Endothelial cell of umbilical vein (primary cell): Measurements from ENCODE around the gene KRT17. TPM values are rescaled to one million over a fixed set of nuclear protein-coding genes. Genes with fewer than 3 reads are reported as not detected.

Experiments used
- BruUV-seq: library from RNA; stranded (reverse); fragments of 400-500 nt; replicated peaks from 2 replicates; lab custom pipeline; 2021; lab: Mats Ljungman, UMichigan
- CTCF ChIA-PET: fragments of 300-600, 350-600 bp; sonication (Branson Sonifier 250); formaldehyde crosslinking; loops from one replicate; lab custom pipeline; 2021; ENCODE audit warnings: antibody characterized with exemption, inconsistent platforms; lab: Charles Lee
- POLR2A ChIA-PET: fragments of 300-600, 350-600 bp; sonication (Branson Sonifier 250); formaldehyde crosslinking; loops from one replicate; lab custom pipeline; 2021; ENCODE audit warnings: antibody characterized with exemption, inconsistent platforms; lab: Charles Lee
- DNase-seq: peaks from one replicate; pipeline ENCODE4 v3.0.0-alpha.2; 2011; ENCODE audit warnings: low read depth, low spot score
- FAIRE-seq: peaks from 2 replicates; lab custom pipeline; 2011; peaks lifted over from hg19 to GRCh38; lab: Jason Lieb, UNC
- H2AFZ ChIP-seq: 2 replicates; pipeline ENCODE4 v1.6.0; 2012; ENCODE audit warnings: low read depth, low read length, control low read depth, inconsistent platforms
- H3K27ac ChIP-seq: 2 replicates; pipeline ENCODE4 v1.5.1; 2011; ENCODE audit warnings: low read depth, mild to moderate bottlenecking, control low read depth, low read length, moderate library complexity; ENCODE audit not compliant: insufficient read depth
- H3K27me3 ChIP-seq, 2 experiments: 2 replicates each; pipeline versions ENCODE4 v1.6.0 to v1.6.1; 2011; ENCODE audit warnings: low read length in 2 of 2, mixed read lengths in 1 of 2; ENCODE audit not compliant: control insufficient read depth in 2 of 2, insufficient read depth in 2 of 2
- H3K36me3 ChIP-seq, 2 experiments: 2 replicates in 1 of 2; 3 replicates in 1 of 2; pipeline ENCODE4 v1.5.1; 2011; ENCODE audit warnings: low read length in 2 of 2, mild to moderate bottlenecking in 1 of 2, moderate library complexity in 1 of 2; ENCODE audit not compliant: control insufficient read depth in 2 of 2, insufficient read depth in 2 of 2; ENCODE audit errors: extremely low read depth in 1 of 2
- H3K4me1 ChIP-seq: 3 replicates; pipeline ENCODE4 v1.5.1; 2011; ENCODE audit warnings: mild to moderate bottlenecking, low read length; ENCODE audit not compliant: control insufficient read depth, insufficient read depth; ENCODE audit errors: extremely low read depth
- H3K4me2 ChIP-seq: 2 replicates; pipeline ENCODE4 v1.6.1; 2011; ENCODE audit warnings: low read length, control low read depth, mixed read lengths; ENCODE audit not compliant: insufficient read depth
- H3K4me3 ChIP-seq, 3 experiments: fragments of 200-600 bp in 1 of 3; sonication (generic), shearing (Covaris generic) in 1 of 3; replicated peaks in 1 of 3; 2 replicates each; pipeline ENCODE4 v1.5.1; 2011 to 2016; ENCODE audit warnings: control low read depth in 3 of 3, low read length in 3 of 3, mild to moderate bottlenecking in 2 of 3, inconsistent platforms in 1 of 3, low read depth in 1 of 3, moderate library complexity in 1 of 3; ENCODE audit not compliant: insufficient read depth in 1 of 3
- H3K79me2 ChIP-seq: 2 replicates; pipeline ENCODE4 v1.6.0; 2012; ENCODE audit warnings: low read length, inconsistent platforms; ENCODE audit not compliant: control insufficient read depth, insufficient read depth
- H3K9ac ChIP-seq: replicated peaks from 2 replicates; pipeline ENCODE3; 2011; ENCODE audit warnings: low read length, control low read depth; ENCODE audit not compliant: insufficient read depth; ENCODE audit errors: extremely low read depth
- H3K9me1 ChIP-seq: replicated peaks from 3 replicates; pipeline ENCODE4 v1.6.0; 2011; ENCODE audit warnings: mild to moderate bottlenecking, low read length; ENCODE audit not compliant: control insufficient read depth, insufficient read depth; ENCODE audit errors: extremely low read depth
- H3K9me3 ChIP-seq: replicated peaks from 2 replicates; pipeline ENCODE4 v1.5.1; 2012; ENCODE audit warnings: low read length, inconsistent platforms; ENCODE audit not compliant: control insufficient read depth, insufficient read depth
- H4K20me1 ChIP-seq: replicated peaks from 2 replicates; pipeline ENCODE3; 2011; ENCODE audit warnings: mild to moderate bottlenecking, low read length; ENCODE audit not compliant: control insufficient read depth, insufficient read depth; ENCODE audit errors: extremely low read depth
- EZH2 ChIP-seq: IDR thresholded peaks from 2 replicates; pipeline ENCODE4 v1.6.1; 2012; ENCODE audit warnings: borderline replicate concordance, low read depth, mild to moderate bottlenecking, moderate library complexity, low read length, inconsistent platforms; ENCODE audit not compliant: severe bottlenecking
- FOS ChIP-seq: IDR thresholded peaks from 2 replicates; pipeline ENCODE4 v1.6.1; 2011; ENCODE audit warnings: mild to moderate bottlenecking, low read length, moderate library complexity, borderline replicate concordance; ENCODE audit not compliant: insufficient read depth
- GATA2 ChIP-seq: IDR thresholded peaks from 2 replicates; pipeline ENCODE4 v1.7.0; 2011; ENCODE audit warnings: low read depth, mild to moderate bottlenecking, moderate library complexity, mixed read lengths, low read length; ENCODE audit not compliant: insufficient read length, insufficient read depth
- JUN ChIP-seq: IDR thresholded peaks from 2 replicates; pipeline ENCODE4 v1.6.1; 2011; ENCODE audit warnings: borderline replicate concordance, low read depth; ENCODE audit not compliant: insufficient read length, insufficient read depth
- MYC ChIP-seq: IDR thresholded peaks from one replicate; pipeline ENCODE4 v1.6.1; 2011; ENCODE audit warnings: mild to moderate bottlenecking, low read depth, low read length
- POLR2A ChIP-seq: IDR thresholded peaks from 2 replicates; pipeline ENCODE4 v1.6.1; 2012; ENCODE audit warnings: low read depth, mild to moderate bottlenecking, control low read depth, low read length
- POLR2AphosphoS5 ChIP-seq: IDR thresholded peaks from 2 replicates; pipeline ENCODE4 v1.6.1; 2012; ENCODE audit warnings: low read depth, mild to moderate bottlenecking, control low read depth, low read length, moderate library complexity; ENCODE audit not compliant: insufficient read depth
- dilution Hi-C: fragments of 300-500 bp; cut with MboI; formaldehyde crosslinking; loops from one replicate; pipeline ENCODE4 v1.15.0; 2019; ENCODE audit warnings: low sequenced_read_pairs; ENCODE audit not compliant: extremely low pct_ligation_motif_present
- intact Hi-C: fragments of 100-400 bp; cut with micrococcal nuclease; formaldehyde crosslinking; loops from one replicate; pipeline ENCODE4 v1.10.0; 2022
- polyA plus RNA-seq, 4 experiments: library from polyadenylated mRNA; depleted of rRNA in 3 of 4; stranded (reverse) in 3 of 4; unstranded in 1 of 4; fragments of >200 nt; gene quantifications; 2 replicates each; pipeline versions ENCODE4 v1.2.1 to v1.2.3, GENCODE V29; 2011 to 2012; ENCODE audit warnings: missing spikeins in 1 of 4
- total RNA-seq: library from RNA; stranded (reverse); gene quantifications from 2 replicates; pipeline ENCODE4 v1.2.3, GENCODE V29; 2021
- TF ChIP-seq, protein P1 (sequence below), 2 donors: IDR thresholded peaks; 1 replicate in 1 of 2; 2 replicates in 1 of 2; pipeline ENCODE4 v1.5.1; 2011; ENCODE audit warnings: low read length in 2 of 2, mild to moderate bottlenecking in 2 of 2, moderate library complexity in 2 of 2, control low read depth in 1 of 2, inconsistent platforms in 1 of 2, low read depth in 1 of 2; ENCODE audit not compliant: insufficient read depth in 1 of 2; ENCODE audit errors: extremely low read depth in 1 of 2
- TF ChIP-seq, protein P2 (sequence below): IDR thresholded peaks from 2 replicates; pipeline ENCODE4 v1.6.1; 2011; ENCODE audit not compliant: insufficient read depth, insufficient read length

Gene KRT17
- total and polyA plus RNA-seq, 2 donors (not counting 3 experiments of a cell fraction or from before 2014, with no cell fraction given) = 0.83 to 1.6 TPM

DNA sequence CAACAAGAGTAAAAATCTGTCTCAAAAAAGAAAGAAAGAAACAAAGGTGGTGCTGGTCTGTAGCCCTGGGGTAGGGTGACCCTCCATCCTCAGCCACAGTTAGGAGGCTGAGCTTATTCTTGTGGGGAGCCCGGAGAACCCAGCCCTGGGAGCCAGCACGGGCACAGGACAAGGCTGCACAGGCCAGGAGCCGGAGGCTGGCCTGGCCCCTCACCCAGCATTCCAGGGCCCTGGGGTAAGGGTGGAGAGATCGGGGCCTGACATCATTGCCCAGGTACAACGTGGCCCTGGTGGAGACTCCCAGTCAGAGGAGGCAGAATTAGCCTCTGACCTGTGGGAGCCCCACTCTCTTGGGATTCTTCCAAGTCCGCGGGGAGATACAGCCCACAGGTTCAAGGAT, 10.3 kb upstream of the KRT17 start:
- no peaks in the 10 kb centered on the region for H4K20me1 ChIP-seq
- intact Hi-C loops (no loop called here), dilution Hi-C loops (no loop called here)
- TF ChIP-seq, protein P1, sequence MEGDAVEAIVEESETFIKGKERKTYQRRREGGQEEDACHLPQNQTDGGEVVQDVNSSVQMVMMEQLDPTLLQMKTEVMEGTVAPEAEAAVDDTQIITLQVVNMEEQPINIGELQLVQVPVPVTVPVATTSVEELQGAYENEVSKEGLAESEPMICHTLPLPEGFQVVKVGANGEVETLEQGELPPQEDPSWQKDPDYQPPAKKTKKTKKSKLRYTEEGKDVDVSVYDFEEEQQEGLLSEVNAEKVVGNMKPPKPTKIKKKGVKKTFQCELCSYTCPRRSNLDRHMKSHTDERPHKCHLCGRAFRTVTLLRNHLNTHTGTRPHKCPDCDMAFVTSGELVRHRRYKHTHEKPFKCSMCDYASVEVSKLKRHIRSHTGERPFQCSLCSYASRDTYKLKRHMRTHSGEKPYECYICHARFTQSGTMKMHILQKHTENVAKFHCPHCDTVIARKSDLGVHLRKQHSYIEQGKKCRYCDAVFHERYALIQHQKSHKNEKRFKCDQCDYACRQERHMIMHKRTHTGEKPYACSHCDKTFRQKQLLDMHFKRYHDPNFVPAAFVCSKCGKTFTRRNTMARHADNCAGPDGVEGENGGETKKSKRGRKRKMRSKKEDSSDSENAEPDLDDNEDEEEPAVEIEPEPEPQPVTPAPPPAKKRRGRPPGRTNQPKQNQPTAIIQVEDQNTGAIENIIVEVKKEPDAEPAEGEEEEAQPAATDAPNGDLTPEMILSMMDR (IDR thresholded peaks at IDR 0.05; ENCODE audit: extremely low read depth in 1 of 2, insufficient read depth in 1 of 2, low read depth in 1 of 2, low read length in 2 of 2) = no peak
- TF ChIP-seq FOS (no peak), GATA2 (no peak), POLR2AphosphoS5 (no peak), JUN (no peak), POLR2A (no peak), MYC (no peak), EZH2 (no peak)
- TF ChIP-seq, protein P2, sequence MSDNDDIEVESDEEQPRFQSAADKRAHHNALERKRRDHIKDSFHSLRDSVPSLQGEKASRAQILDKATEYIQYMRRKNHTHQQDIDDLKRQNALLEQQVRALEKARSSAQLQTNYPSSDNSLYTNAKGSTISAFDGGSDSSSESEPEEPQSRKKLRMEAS = no peak
- H3K4me2 ChIP-seq = no peak overlapping the region
- no TSS peak for BruUV-seq
- DNase-seq (no peak), FAIRE-seq (no peak)
- H3K79me2 ChIP-seq = no peaks in the 10 kb centered on the region
- CTCF ChIA-PET = interaction anchor here (1.0 to 3.7 kb wide), 3 partner anchors 13 to 86 kb away, joined by 3 to 17 read pairs (median 3); no protein-coding TSS in a partner anchor
- H2AFZ ChIP-seq = peak overlapping the region; percentile 15
- POLR2A ChIA-PET = no interaction called here
- no peaks in the 10 kb centered on the region for H3K4me1 ChIP-seq
- H3K27ac ChIP-seq = no peak overlapping the region
- no peak overlapping the region for H3K4me3 ChIP-seq
- H3K36me3 ChIP-seq = no peaks in the 10 kb centered on the region
- H3K9me1 ChIP-seq = no peaks in the 10 kb centered on the region
- no peaks in the 10 kb centered on the region for H3K9me3 ChIP-seq
- no peak overlapping the region for H3K9ac ChIP-seq
- no peaks in the 10 kb centered on the region for H3K27me3 ChIP-seq
